Sciatic nerve (tissue), 1 donor: Measurements from ENCODE around the gene LAIR1. TPM values are rescaled to one million over a fixed set of nuclear protein-coding genes. Genes with fewer than 3 reads are reported as not detected.

Experiments used
- total RNA-seq: library from RNA; stranded (reverse); fragmentation: NEBNext Ultra II Directional; extraction: Animal tissue kit (Norgen Biotek cat#: 25700); gene quantifications from one replicate; pipeline ENCODE4 v1.2.1, GENCODE V29; 2021
- donor health status: DM: no; HTN: no; CAD: no.

The LAIR1 gene
- total RNA-seq, 1 donor from 2014 or later, result 44.7 TPM

Other genes starting within 250 kb of the LAIR1 start
- 16.0 TPM for gene TFPT, start 249.3 kb downstream of the LAIR1 start, total RNA-seq
- gene PRPF31, start 249.2 kb downstream of the LAIR1 start, total RNA-seq, result 47.2 TPM
- 38.1 TPM for gene CNOT3, start 227.2 kb downstream of the LAIR1 start, total RNA-seq
- 6.3 TPM for gene LENG1, start 205.2 kb downstream of the LAIR1 start, total RNA-seq
- gene TMC4, start 191.8 kb downstream of the LAIR1 start, total RNA-seq, result 2.9 TPM
- 56.0 TPM for gene MBOAT7, start 175.4 kb downstream of the LAIR1 start, total RNA-seq
- gene TSEN34, start 173.6 kb downstream of the LAIR1 start, total RNA-seq, result 24.3 TPM
- 1,121 TPM for gene RPS9, start 164.1 kb downstream of the LAIR1 start, total RNA-seq
- gene LILRB3, start 141.9 kb downstream of the LAIR1 start, total RNA-seq, result 23.9 TPM
- gene LILRA6, start 122.1 kb downstream of the LAIR1 start, total RNA-seq, result 11.4 TPM
- gene LILRB5, start 107.7 kb downstream of the LAIR1 start, total RNA-seq, result 24.1 TPM
- 12.9 TPM for gene LILRB2, start 83.8 kb downstream of the LAIR1 start, total RNA-seq
- 5.3 TPM for gene LILRA5, start 51.8 kb downstream of the LAIR1 start, total RNA-seq
- 2.1 TPM for gene LILRA4, start 25.8 kb downstream of the LAIR1 start, total RNA-seq
- 72.2 TPM for gene TTYH1, start 50.5 kb upstream of the LAIR1 start, total RNA-seq
- 305 TPM for gene LENG8, start 84.3 kb upstream of the LAIR1 start, total RNA-seq
- gene LENG9, start 98.8 kb upstream of the LAIR1 start, total RNA-seq, result 6.0 TPM
- 52.8 TPM for gene CDC42EP5, start 108.4 kb upstream of the LAIR1 start, total RNA-seq
- 1.1 TPM for gene LAIR2, start 137.9 kb upstream of the LAIR1 start, total RNA-seq
- 5.3 TPM for gene LILRA2, start 208.9 kb upstream of the LAIR1 start, total RNA-seq
- 2.3 TPM for gene LILRA1, start 228.7 kb upstream of the LAIR1 start, total RNA-seq